ENCODE results near the gene SH3BP4.
A peak's percentile ranks its signal among the peaks of the same experiment; 100 is the strongest.
"Not testable (repeated sequence)": the region's sequence is repeated elsewhere in the genome, so short reads cannot be mapped to it uniquely, and the experiment has no call there.

Gene SH3BP4

GRCh38 chr2:235042576-235043515 lies 91.0 kb downstream of the SH3BP4 start:
- no peak for DNase-seq (ENCODE audit: low spot score)

DNA sequence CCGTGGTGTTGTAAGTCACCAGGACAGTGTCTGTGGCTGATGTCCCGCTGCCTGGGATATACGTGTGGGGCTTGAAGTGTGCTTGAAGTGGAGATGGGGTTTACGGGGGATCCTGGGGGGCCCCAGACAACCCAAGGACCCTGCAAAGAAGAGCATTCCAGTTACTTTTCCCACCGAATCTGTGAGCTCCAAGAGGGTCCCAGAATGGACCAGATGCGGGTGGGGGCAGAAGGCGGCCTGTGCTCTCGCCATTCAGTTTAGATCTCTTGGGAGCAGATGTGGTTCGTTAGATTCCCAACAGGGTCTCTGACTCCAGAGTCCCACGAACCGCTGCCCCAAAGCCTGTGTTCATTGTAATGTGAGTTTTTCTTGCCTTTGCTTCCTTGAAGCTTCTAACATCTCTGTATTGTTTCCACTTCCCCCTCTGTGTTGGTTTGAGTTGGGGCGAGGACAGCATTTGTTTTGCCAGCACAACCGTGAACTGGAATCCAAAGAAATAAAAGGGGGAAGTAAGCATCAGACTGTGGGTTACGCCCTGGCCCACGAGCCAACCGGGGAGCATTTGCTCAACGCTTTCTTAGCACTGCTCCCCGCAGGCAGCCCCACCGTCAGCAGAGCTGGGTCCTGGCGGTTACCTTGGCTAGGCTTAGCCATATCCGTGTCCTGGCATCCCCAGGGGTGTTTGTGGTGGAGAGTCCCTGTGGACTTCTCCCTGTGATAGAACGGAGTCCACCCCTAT lies 92.1 kb downstream of the SH3BP4 start:
- DNase-seq (ENCODE audit: low spot score) = no peak

DNA sequence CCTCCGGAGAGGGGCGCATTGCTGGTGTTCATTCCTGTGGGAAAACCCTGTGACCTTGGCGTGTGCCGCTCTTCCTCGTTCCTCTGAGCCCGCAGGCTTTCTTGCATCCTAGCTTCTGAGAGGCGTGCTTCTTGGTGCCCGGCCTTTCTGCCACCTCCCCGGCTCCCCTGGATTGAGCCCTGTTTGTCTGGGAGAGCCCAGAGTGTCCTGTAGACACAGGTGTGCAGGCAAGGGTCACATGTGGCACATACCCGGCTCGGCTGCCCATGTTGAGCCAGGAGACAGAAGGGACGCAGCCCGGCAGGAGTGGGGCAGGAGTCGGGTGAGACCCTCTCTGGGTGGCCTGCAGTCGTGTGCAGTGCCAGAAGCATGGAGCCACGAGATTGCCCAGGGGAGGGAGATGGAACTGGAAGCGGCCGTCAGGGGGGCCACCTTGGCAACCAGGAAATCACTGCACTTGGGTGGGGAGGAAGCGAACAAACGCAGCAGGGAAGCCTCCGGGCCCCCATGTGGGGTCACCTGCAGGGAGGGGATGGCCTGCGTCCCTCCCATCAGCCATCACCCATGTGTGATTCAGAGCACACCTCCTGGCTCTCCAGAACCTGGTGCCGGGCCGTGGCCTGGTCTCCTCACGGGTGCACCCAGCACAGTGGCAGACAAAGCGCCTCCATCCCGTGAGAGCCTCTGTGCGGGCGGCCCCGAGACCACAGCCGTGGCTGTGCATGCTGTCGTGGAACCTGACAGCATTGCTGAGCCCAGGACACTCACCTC lies 92.9 kb downstream of the SH3BP4 start:
- DNase-seq (ENCODE audit: low spot score) = no peak

GRCh38 chr2:235045336-235045972 lies 93.6 kb downstream of the SH3BP4 start:
- no peak for DNase-seq (ENCODE audit: low spot score)

- DNase-seq (ENCODE audit: low spot score) = no peak
Measured at GRCh38 chr2:235045973-235046343, 94.1 kb downstream of the SH3BP4 start.

DNA sequence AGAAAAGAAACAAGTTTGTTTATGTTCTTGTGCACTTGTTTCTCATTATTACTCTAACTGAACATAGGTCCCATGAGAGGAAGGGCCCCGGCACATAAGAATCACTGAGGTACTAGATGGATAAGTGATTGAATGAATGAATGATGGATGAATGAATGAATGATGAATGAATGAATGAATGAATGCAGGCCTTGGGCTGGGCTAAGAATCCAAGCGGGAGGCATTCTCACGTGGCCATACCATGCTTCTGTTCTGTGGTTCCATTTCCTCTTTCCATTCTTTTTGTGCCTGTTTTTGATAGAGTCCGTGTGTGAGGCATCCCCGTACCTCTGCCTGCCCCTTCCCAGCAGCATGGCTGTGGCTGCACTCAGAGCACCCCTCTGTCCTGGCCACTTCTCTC lies 94.8 kb downstream of the SH3BP4 start:
- DNase-seq (ENCODE audit: low spot score) = no peak

DNA sequence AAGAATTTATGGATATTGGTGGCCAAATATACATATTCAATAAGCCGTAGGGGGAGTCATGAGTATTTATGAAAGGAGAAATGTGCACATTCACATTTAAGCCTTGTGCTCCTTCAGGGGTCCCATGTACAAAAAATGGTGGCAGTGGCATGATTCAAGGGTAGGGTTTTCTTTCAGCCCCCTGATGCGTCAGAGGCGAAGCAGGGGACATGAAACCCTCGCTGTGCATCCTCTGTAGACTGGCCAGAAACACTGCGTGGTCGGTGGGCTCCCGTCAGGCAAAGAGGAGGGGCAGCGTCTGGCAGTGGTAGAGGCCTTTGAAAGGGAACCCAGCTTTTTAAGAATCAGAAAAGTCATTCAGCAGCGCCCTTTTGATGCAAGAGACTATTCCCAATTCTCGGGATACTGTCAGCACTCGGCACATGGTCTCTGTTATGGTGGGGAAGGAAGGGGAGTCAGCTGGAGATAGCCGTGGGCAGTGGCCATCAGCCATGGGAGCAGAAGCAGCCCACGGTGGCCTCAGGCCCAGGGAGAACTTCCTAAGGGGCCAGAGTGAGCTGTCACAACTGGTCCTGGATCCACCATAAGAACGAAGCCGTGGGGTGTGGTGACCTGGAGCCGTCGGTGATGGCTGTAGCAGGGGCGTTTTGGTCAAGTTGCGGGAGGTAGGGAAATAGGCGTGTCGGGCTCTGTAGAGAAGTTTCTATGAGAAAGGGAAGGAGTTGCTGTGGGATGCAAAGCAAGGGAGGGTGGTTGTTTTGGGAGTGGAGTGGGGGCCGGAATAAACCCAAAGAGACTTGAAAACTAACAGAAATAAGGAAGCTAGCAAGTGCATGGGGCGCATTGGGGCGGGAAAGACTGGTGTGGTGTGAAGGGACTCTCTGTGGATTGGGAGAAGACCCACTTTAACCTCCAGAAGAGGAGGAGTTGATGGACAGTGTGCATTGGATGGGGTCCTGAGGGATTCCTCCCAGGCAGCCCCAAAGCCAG lies 95.6 kb downstream of the SH3BP4 start:
- DNase-seq (ENCODE audit: low spot score) = no peak

- DNase-seq (ENCODE audit: low spot score) = no peak
Measured at GRCh38 chr2:235048549-235048948, 96.7 kb downstream of the SH3BP4 start.

- DNase-seq (ENCODE audit: low spot score) = no peak
Measured at GRCh38 chr2:235049069-235049468, 97.3 kb downstream of the SH3BP4 start.

GRCh38 chr2:235049719-235050118 lies 97.9 kb downstream of the SH3BP4 start:
- DNase-seq (ENCODE audit: low spot score) = no peak

- DNase-seq (ENCODE audit: low spot score) = peak; percentile 13
Measured at GRCh38 chr2:235050980-235051351, 99.1 kb downstream of the SH3BP4 start.

- DNase-seq (ENCODE audit: low spot score) = no peak
Measured at GRCh38 chr2:235051436-235052260, 99.8 kb downstream of the SH3BP4 start.

DNA sequence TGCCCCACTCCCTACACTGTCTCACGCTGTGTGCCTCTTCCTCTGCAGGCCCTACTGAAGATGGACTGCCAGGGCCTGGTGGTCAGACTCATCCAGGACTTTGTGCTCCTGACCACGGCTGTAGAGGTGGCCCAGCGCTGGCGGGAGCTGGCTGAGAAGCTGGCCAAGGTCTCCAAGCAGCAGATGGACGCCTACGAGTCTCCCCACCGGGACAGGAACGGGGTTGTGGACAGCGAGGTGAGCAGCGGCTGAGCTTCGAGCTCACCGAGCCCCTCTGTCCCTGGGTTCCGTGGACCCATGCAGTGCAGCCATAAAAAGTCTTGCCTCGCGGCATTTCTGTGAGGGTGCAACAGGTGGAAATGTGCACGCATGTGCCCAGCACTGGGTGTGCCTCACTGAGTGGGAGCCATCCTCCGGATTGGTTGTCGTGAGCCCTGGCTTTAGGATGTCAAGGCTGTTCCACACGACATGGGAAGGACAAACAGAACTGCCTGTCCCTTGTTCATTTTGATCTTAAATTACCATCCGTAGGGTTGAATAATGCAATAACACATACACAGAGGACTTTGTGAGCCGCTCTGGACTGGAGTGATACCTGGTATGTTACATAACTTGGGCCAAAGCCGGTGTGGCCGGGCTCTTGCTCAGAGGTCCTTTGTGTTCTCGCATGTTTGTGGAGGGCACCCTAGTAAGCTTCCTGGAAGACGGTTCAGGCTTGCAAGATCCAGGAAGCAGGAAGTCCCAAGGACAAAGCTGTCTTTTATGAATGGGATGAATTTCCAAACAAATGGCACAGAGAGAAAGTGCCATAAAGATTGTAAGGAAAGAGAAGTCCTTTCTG lies 100.9 kb downstream of the SH3BP4 start:
- no peak for DNase-seq (ENCODE audit: low spot score)

DNA sequence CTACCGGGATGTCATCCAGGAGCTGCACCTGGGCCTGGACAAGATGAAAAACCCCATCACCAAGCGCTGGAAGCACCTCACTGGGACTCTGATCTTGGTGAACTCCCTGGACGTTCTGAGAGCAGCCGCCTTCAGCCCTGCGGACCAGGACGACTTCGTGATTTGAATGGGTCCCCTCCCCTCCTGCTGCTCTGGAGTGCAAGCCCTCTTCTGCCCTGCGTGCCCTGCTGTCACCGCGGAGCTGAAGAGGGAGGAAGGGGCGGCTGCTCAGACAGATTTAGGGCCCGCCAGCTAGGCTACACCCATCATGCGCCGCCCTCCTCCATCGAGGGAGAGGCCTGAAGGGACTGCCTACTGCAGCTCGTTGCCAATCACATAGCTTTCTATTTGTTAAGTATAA lies 101.8 kb downstream of the SH3BP4 start:
- no peak for DNase-seq (ENCODE audit: low spot score)

GRCh38 chr2:235054475-235054874 lies 102.7 kb downstream of the SH3BP4 start:
- no peak for DNase-seq (ENCODE audit: low spot score)

DNA sequence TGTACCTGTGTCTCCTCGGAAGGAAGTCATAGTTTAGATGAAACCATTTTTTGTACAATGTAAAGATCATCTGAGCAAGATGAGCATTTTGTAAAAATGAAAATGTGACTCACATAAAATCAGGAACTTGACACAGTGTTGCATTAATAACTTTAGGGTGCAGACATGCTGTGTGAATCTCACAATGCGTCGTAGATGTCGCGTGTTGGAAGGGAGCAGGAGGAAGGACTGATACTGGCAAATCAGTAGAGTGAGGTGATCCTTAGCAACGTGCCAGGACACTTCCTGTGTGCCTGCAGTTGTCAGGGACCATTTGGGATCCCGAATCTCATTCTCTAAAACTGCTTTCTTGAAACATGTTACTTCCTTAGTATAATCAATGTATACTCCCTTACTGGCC lies 103.1 kb downstream of the SH3BP4 start:
- no peak for DNase-seq (ENCODE audit: low spot score)

DNA sequence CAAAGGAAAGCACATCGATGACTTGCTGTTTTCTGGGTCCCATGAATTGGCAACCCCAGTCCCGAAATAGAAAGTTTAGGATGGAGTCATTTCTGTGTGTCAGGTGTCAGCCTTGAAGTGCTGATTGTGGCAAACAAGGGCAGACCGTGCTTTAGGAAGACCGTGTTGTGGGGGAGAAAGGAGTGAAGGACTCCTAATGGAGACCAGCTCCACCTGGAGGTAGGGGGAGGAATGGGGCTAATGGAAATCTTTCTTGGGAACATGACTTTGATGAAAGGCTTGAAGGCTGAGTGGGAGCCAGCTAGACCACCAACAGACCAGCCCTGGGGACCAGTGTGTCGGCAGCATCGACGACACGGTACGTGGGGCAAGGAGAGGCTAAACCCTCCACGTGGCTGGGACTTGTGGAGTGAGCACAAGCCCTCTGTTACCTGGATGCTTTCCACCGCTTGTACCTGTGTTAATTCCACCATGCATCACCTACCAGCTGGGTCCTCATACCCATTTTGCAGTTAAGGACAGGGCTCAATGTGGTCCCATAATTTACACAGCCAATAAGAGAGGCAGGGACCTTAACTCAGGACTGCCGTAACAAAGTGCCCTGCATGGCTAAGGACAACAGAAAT lies 104.2 kb downstream of the SH3BP4 start:
- no peak for DNase-seq (ENCODE audit: low spot score)

DNA sequence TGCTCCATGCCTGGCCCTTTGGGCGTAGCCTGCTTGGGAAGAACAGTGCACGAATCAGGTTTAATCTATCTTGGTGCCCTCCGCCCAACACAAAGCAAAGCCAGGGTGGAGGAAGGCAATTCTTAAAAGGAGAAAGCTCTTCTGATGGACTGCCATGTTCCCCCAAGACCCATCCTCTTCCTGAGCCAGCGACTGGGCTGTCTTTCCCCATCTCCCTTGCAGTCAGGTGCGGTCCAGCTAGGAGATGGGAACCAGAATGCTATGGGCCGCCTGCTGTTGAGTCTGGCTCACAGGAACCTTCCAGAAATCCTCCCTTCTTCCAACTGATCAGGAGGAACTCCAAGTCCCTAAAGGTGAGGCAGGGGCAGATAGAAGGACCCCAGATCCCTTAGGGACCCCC lies 105.0 kb downstream of the SH3BP4 start:
- DNase-seq (ENCODE audit: low spot score) = no peak

- not testable (repeated sequence) for DNase-seq (ENCODE audit: low spot score)
Measured at GRCh38 chr2:235057616-235058015, 105.8 kb downstream of the SH3BP4 start.
